Bronchial epithelial cell (primary cell): ENCODE measurements around the gene PCDHA2. TPM values are rescaled to one million over a fixed set of nuclear protein-coding genes. Genes with fewer than 3 reads are reported as not detected.

Experiments used
- DNase-seq: peaks from one replicate; pipeline ENCODE4 v3.0.0-alpha.2; 2010; ENCODE audit warnings: low read depth
- FAIRE-seq: peaks from 2 replicates; lab custom pipeline; 2011; peaks lifted over from hg19 to GRCh38; lab: Jason Lieb, UNC
- H3K27me3 ChIP-seq: 2 replicates; pipeline ENCODE4 v1.5.1; 2011; ENCODE audit warnings: low read length; ENCODE audit not compliant: control insufficient read depth, insufficient read depth
- H3K36me3 ChIP-seq: 2 replicates; pipeline ENCODE4 v1.5.1; 2011; ENCODE audit warnings: low read length; ENCODE audit not compliant: control insufficient read depth, insufficient read depth
- H3K4me3 ChIP-seq: 2 replicates; pipeline ENCODE4 v1.5.1; 2011; ENCODE audit warnings: mild to moderate bottlenecking, low read depth, low read length, control low read depth
- CTCF ChIP-seq: IDR thresholded peaks from 2 replicates; pipeline ENCODE4 v1.5.1; 2011; ENCODE audit warnings: mild to moderate bottlenecking, moderate library complexity, low read length, control low read depth, inconsistent platforms; ENCODE audit not compliant: insufficient read depth, severe bottlenecking
- total RNA-seq: library from RNA; depleted of rRNA; stranded (reverse); fragments of >200 nt; gene quantifications from 2 replicates; pipeline ENCODE4 v1.2.1, GENCODE V29; 2014

PCDHA2 gene
- total RNA-seq, 1 donor from 2014 or later = under 0.01 TPM

GRCh38 chr5:140842798-140843733, 48.4 kb downstream of the PCDHA2 start:
- Histone ChIP-seq H3K4me3 (no peak overlapping the region), H3K36me3 (no peaks in the 10 kb centered on the region), H3K27me3 (no peaks in the 10 kb centered on the region)
- no peak for DNase-seq
- FAIRE-seq = no peak
- no peak for TF ChIP-seq CTCF

Other genes starting within 250 kb of the PCDHA2 start
- gene EIF4EBP3, start 247.2 kb upstream of the PCDHA2 start, total RNA-seq = 2.6 and 3.2 TPM in 2 replicates
- 39.8 and 48.5 TPM in 2 replicates for gene SRA1, start 237.4 kb upstream of the PCDHA2 start, total RNA-seq
- 6.3 and 8.1 TPM in 2 replicates for gene APBB3, start 230.3 kb upstream of the PCDHA2 start, total RNA-seq
- gene SLC35A4, start 230.0 kb upstream of the PCDHA2 start, total RNA-seq = 13.2 and 21.4 TPM in 2 replicates
- 2.3 and 3.2 TPM in 2 replicates for gene CD14, start 161.7 kb upstream of the PCDHA2 start, total RNA-seq
- gene TMCO6, start 155.4 kb upstream of the PCDHA2 start, total RNA-seq = 15.7 and 18.2 TPM in 2 replicates
- 16.8 and 46.5 TPM in 2 replicates for gene NDUFA2, start 147.2 kb upstream of the PCDHA2 start, total RNA-seq
- gene IK, start 147.0 kb upstream of the PCDHA2 start, total RNA-seq = 58.4 and 98.7 TPM in 2 replicates
- gene WDR55, start 129.9 kb upstream of the PCDHA2 start, total RNA-seq = 35.7 and 40.8 TPM in 2 replicates
- gene DND1, start 121.3 kb upstream of the PCDHA2 start, total RNA-seq = 0.26 TPM in 2 replicates
- 55.3 and 73.0 TPM in 2 replicates for gene HARS1, start 103.5 kb upstream of the PCDHA2 start, total RNA-seq
- gene HARS2, start 103.4 kb upstream of the PCDHA2 start, total RNA-seq = 28.9 and 32.9 TPM in 2 replicates
- gene ZMAT2, start 94.4 kb upstream of the PCDHA2 start, total RNA-seq = 47.1 and 76.7 TPM in 2 replicates
- under 0.01 TPM in 1 of 2 replicates, not detected in the other for gene PCDHA1, start 8.7 kb upstream of the PCDHA2 start, total RNA-seq
- under 0.01 TPM in 1 of 2 replicates, not detected in the other for gene PCDHA3, start 6.2 kb downstream of the PCDHA2 start, total RNA-seq
- gene PCDHA4, start 12.2 kb downstream of the PCDHA2 start, total RNA-seq = 0.26 and 0.77 TPM in 2 replicates
- 0.13 TPM in 1 of 2 replicates, not detected in the other for gene PCDHA5, start 26.8 kb downstream of the PCDHA2 start, total RNA-seq
- 0.13 TPM in 1 of 2 replicates, not detected in the other for gene PCDHA6, start 33.1 kb downstream of the PCDHA2 start, total RNA-seq
- gene PCDHA7, start 39.4 kb downstream of the PCDHA2 start, total RNA-seq = under 0.01 and 0.13 TPM in 2 replicates
- gene PCDHA8, start 46.3 kb downstream of the PCDHA2 start, total RNA-seq = 0.13 TPM in 1 of 2 replicates, not detected in the other
- gene PCDHA9, start 53.5 kb downstream of the PCDHA2 start, total RNA-seq = under 0.01 TPM in 2 replicates
- gene PCDHA10, start 61.0 kb downstream of the PCDHA2 start, total RNA-seq = under 0.01 TPM in 2 replicates
- gene PCDHA11, start 74.1 kb downstream of the PCDHA2 start, total RNA-seq = 0.79 and 1.8 TPM in 2 replicates
- gene PCDHA12, start 80.5 kb downstream of the PCDHA2 start, total RNA-seq = under 0.01 and 0.13 TPM in 2 replicates
- 0.13 and 0.26 TPM in 2 replicates for gene PCDHA13, start 87.3 kb downstream of the PCDHA2 start, total RNA-seq
- gene PCDHAC1, start 131.4 kb downstream of the PCDHA2 start, total RNA-seq = 1.6 and 1.7 TPM in 2 replicates
- 14.1 and 16.8 TPM in 2 replicates for gene PCDHAC2, start 171.6 kb downstream of the PCDHA2 start, total RNA-seq